Measurements from ENCODE around the gene TMEM125.

The TMEM125 gene

GRCh38 chr1:43247256-43247921 is 22.4 kb upstream of the TMEM125 start:
- H3K79me2 ChIP-seq (ENCODE audit: control insufficient read depth, insufficient read depth, low read length, poor library complexity), result no peaks in the 10 kb centered on the region
- DNase-seq, result no peak
- no peak overlapping the region for H2BK12ac ChIP-seq (ENCODE audit: low read length)
- no peak overlapping the region for H3K23ac ChIP-seq (ENCODE audit: low read length)
- no peak overlapping the region for H3K18ac ChIP-seq (ENCODE audit: low read length)
- no peak overlapping the region for H3K27ac ChIP-seq (ENCODE audit: low read depth, low read length)
- no peak overlapping the region for H3K4ac ChIP-seq (ENCODE audit: low read depth, low read length)
- no peaks in the 10 kb centered on the region for H3K27me3 ChIP-seq (ENCODE audit: insufficient read depth, low read length)
- no peak overlapping the region for H2AK5ac ChIP-seq (ENCODE audit: low read length)
- no peak overlapping the region for H2BK120ac ChIP-seq (ENCODE audit: insufficient read depth, low read length, poor library complexity)
- no CpG with 5 or more reads among the region's 6 CpGs for WGBS (ENCODE audit: extremely low coverage, insufficient coverage, insufficient read length)
- H2BK5ac ChIP-seq (ENCODE audit: low read depth, low read length, poor library complexity), result no peak overlapping the region
- H4K8ac ChIP-seq (ENCODE audit: low read depth, low read length), result no peak overlapping the region
- H3K36me3 ChIP-seq (ENCODE audit: control insufficient read depth in 1 of 2, insufficient read depth in 2 of 2, low read length in 2 of 2), result no peaks in the 10 kb centered on the region
- H3K79me1 ChIP-seq (ENCODE audit: low read length), result no peaks in the 10 kb centered on the region
- H3K4me3 ChIP-seq (ENCODE audit: low read depth, low read length), result no peak overlapping the region
- H4K12ac ChIP-seq (ENCODE audit: low read depth, low read length), result no peak overlapping the region
- H2AFZ ChIP-seq (ENCODE audit: insufficient read depth, low read length, poor library complexity), result no peak overlapping the region
- H3K4me1 ChIP-seq (ENCODE audit: control insufficient read depth in 1 of 2, insufficient read depth in 2 of 2, low read length in 2 of 2), result no peaks in the 10 kb centered on the region
- no peak overlapping the region for H3K4me2 ChIP-seq (ENCODE audit: low read length)
- no peak overlapping the region for H3K14ac ChIP-seq (ENCODE audit: low read length)
- peaks cover 5% of the 10 kb centered on the region for H3K9me3 ChIP-seq (ENCODE audit: insufficient read depth, low read depth, low read length)
- no peak overlapping the region for H3K9ac ChIP-seq (ENCODE audit: low read length)
- H4K91ac ChIP-seq (ENCODE audit: low read depth, low read length), result no peak overlapping the region

- Histone ChIP-seq H3K4ac (ENCODE audit: low read depth, low read length) (no peak overlapping the region), H2AK5ac (ENCODE audit: low read length) (no peak overlapping the region), H3K4me1 (ENCODE audit: control insufficient read depth in 1 of 2, insufficient read depth in 2 of 2, low read length in 2 of 2) (no peaks in the 10 kb centered on the region), H3K27ac (ENCODE audit: low read depth, low read length) (no peak overlapping the region), H3K14ac (ENCODE audit: low read length) (no peak overlapping the region), H3K79me1 (ENCODE audit: low read length) (no peaks in the 10 kb centered on the region), H3K9ac (ENCODE audit: low read length) (no peak overlapping the region), H3K9me3 (ENCODE audit: insufficient read depth, low read depth, low read length) (peaks cover 5% of the 10 kb centered on the region), H2BK12ac (ENCODE audit: low read length) (no peak overlapping the region), H3K23ac (ENCODE audit: low read length) (no peak overlapping the region), H3K4me2 (ENCODE audit: low read length) (no peak overlapping the region), H4K8ac (ENCODE audit: low read depth, low read length) (no peak overlapping the region), H3K27me3 (ENCODE audit: insufficient read depth, low read length) (no peaks in the 10 kb centered on the region), H2BK5ac (ENCODE audit: low read depth, low read length, poor library complexity) (no peak overlapping the region), H3K79me2 (ENCODE audit: control insufficient read depth, insufficient read depth, low read length, poor library complexity) (no peaks in the 10 kb centered on the region), H2AFZ (ENCODE audit: insufficient read depth, low read length, poor library complexity) (no peak overlapping the region), H4K12ac (ENCODE audit: low read depth, low read length) (no peak overlapping the region), H3K36me3 (ENCODE audit: control insufficient read depth in 1 of 2, insufficient read depth in 2 of 2, low read length in 2 of 2) (no peaks in the 10 kb centered on the region), H3K4me3 (ENCODE audit: low read depth, low read length) (no peak overlapping the region), H2BK120ac (ENCODE audit: insufficient read depth, low read length, poor library complexity) (no peak overlapping the region), H4K91ac (ENCODE audit: low read depth, low read length) (no peak overlapping the region), H3K18ac (ENCODE audit: low read length) (no peak overlapping the region)
- no peak for DNase-seq
- no CpG with 5 or more reads among the region's 3 CpGs for WGBS (ENCODE audit: extremely low coverage, insufficient coverage, insufficient read length)
Measured at GRCh38 chr1:43250351-43250761, 19.4 kb upstream of the TMEM125 start.

GRCh38 chr1:43251024-43251423 is 18.8 kb upstream of the TMEM125 start:
- no peak overlapping the region for H2BK5ac ChIP-seq (ENCODE audit: low read depth, low read length, poor library complexity)
- H2BK12ac ChIP-seq (ENCODE audit: low read length), result no peak overlapping the region
- no peak overlapping the region for H3K9ac ChIP-seq (ENCODE audit: low read length)
- no peak overlapping the region for H2AFZ ChIP-seq (ENCODE audit: insufficient read depth, low read length, poor library complexity)
- peaks cover 10% of the 10 kb centered on the region for H3K9me3 ChIP-seq (ENCODE audit: insufficient read depth, low read depth, low read length)
- H3K14ac ChIP-seq (ENCODE audit: low read length), result no peak overlapping the region
- H3K18ac ChIP-seq (ENCODE audit: low read length), result no peak overlapping the region
- no peak overlapping the region for H3K4ac ChIP-seq (ENCODE audit: low read depth, low read length)
- no peak for DNase-seq
- H2AK5ac ChIP-seq (ENCODE audit: low read length), result no peak overlapping the region
- H2BK120ac ChIP-seq (ENCODE audit: insufficient read depth, low read length, poor library complexity), result no peak overlapping the region
- H3K23ac ChIP-seq (ENCODE audit: low read length), result no peak overlapping the region
- no peaks in the 10 kb centered on the region for H3K27me3 ChIP-seq (ENCODE audit: insufficient read depth, low read length)
- no peaks in the 10 kb centered on the region for H3K79me2 ChIP-seq (ENCODE audit: control insufficient read depth, insufficient read depth, low read length, poor library complexity)
- no peaks in the 10 kb centered on the region for H3K36me3 ChIP-seq (ENCODE audit: control insufficient read depth in 1 of 2, insufficient read depth in 2 of 2, low read length in 2 of 2)
- H3K4me2 ChIP-seq (ENCODE audit: low read length), result no peak overlapping the region
- H3K4me1 ChIP-seq (ENCODE audit: control insufficient read depth in 1 of 2, insufficient read depth in 2 of 2, low read length in 2 of 2), result no peaks in the 10 kb centered on the region
- no peak overlapping the region for H3K4me3 ChIP-seq (ENCODE audit: low read depth, low read length)
- no peak overlapping the region for H3K27ac ChIP-seq (ENCODE audit: low read depth, low read length)
- no peak overlapping the region for H4K91ac ChIP-seq (ENCODE audit: low read depth, low read length)
- no peak overlapping the region for H4K12ac ChIP-seq (ENCODE audit: low read depth, low read length)
- no peak overlapping the region for H4K8ac ChIP-seq (ENCODE audit: low read depth, low read length)
- no CpG with 5 or more reads among the region's 5 CpGs for WGBS (ENCODE audit: extremely low coverage, insufficient coverage, insufficient read length)
- no peaks in the 10 kb centered on the region for H3K79me1 ChIP-seq (ENCODE audit: low read length)

- no CpG with 5 or more reads among the region's 1 CpG for WGBS (ENCODE audit: extremely low coverage, insufficient coverage, insufficient read length)
- no peak for DNase-seq
- no peak overlapping the region for H3K23ac ChIP-seq (ENCODE audit: low read length)
Measured at GRCh38 chr1:43252225-43252624, 17.6 kb upstream of the TMEM125 start.

More at GRCh38 chr1:43252225-43252624, 17.6 kb upstream of the TMEM125 start:
- Histone ChIP-seq H3K79me2 (ENCODE audit: control insufficient read depth, insufficient read depth, low read length, poor library complexity) (no peaks in the 10 kb centered on the region), H3K27me3 (ENCODE audit: insufficient read depth, low read length) (no peaks in the 10 kb centered on the region), H3K14ac (ENCODE audit: low read length) (no peak overlapping the region), H3K18ac (ENCODE audit: low read length) (no peak overlapping the region), H3K27ac (ENCODE audit: low read depth, low read length) (no peak overlapping the region), H3K9ac (ENCODE audit: low read length) (no peak overlapping the region), H2BK120ac (ENCODE audit: insufficient read depth, low read length, poor library complexity) (no peak overlapping the region), H2BK5ac (ENCODE audit: low read depth, low read length, poor library complexity) (no peak overlapping the region), H2AK5ac (ENCODE audit: low read length) (no peak overlapping the region), H3K79me1 (ENCODE audit: low read length) (no peaks in the 10 kb centered on the region), H4K12ac (ENCODE audit: low read depth, low read length) (no peak overlapping the region), H2BK12ac (ENCODE audit: low read length) (no peak overlapping the region), H2AFZ (ENCODE audit: insufficient read depth, low read length, poor library complexity) (no peak overlapping the region), H4K91ac (ENCODE audit: low read depth, low read length) (no peak overlapping the region), H3K36me3 (ENCODE audit: control insufficient read depth in 1 of 2, insufficient read depth in 2 of 2, low read length in 2 of 2) (no peaks in the 10 kb centered on the region), H3K4me1 (ENCODE audit: control insufficient read depth in 1 of 2, insufficient read depth in 2 of 2, low read length in 2 of 2) (no peaks in the 10 kb centered on the region), H4K8ac (ENCODE audit: low read depth, low read length) (no peak overlapping the region), H3K4ac (ENCODE audit: low read depth, low read length) (no peak overlapping the region), H3K4me2 (ENCODE audit: low read length) (no peak overlapping the region), H3K4me3 (ENCODE audit: low read depth, low read length) (no peak overlapping the region), H3K9me3 (ENCODE audit: insufficient read depth, low read depth, low read length) (peaks cover 16% of the 10 kb centered on the region)

Measured in trophoblast cell (in vitro differentiated cells and primary cell).